H1 (cell line): ENCODE data around the gene ATP2A3. TPM values are rescaled to one million over a fixed set of nuclear protein-coding genes. Genes with fewer than 3 reads are reported as not detected.

ENCODE experiments used
- CTCF ChIA-PET: fragments of 300-600 bp; sonication (Branson Sonifier 250); formaldehyde crosslinking; loops from one replicate; lab custom pipeline; 2021; ENCODE audit not compliant: partially characterized antibody; lab: Charles Lee
- POLR2A ChIA-PET: fragments of 300-600 bp; sonication (Branson Sonifier 250); formaldehyde crosslinking; loops from one replicate; lab custom pipeline; 2021; ENCODE audit warnings: inconsistent platforms; ENCODE audit not compliant: partially characterized antibody; lab: Charles Lee
- DNase-seq, 2 experiments: peaks; one replicate each; pipeline versions ENCODE4 v3.0.0 to v3.0.0-alpha.2; 2010 to 2022; ENCODE audit warnings: low spot score in 2 of 2, low read depth in 1 of 2, mixed read lengths in 1 of 2
- FAIRE-seq: peaks from 2 replicates; lab custom pipeline; 2011; peaks lifted over from hg19 to GRCh38; lab: Jason Lieb, UNC
- H2AFZ ChIP-seq: 2 replicates; pipeline ENCODE4 v1.8.1; 2012; ENCODE audit warnings: low read length, inconsistent platforms
- H2AK5ac ChIP-seq: 2 replicates; pipeline ENCODE4 v1.6.1; 2013; ENCODE audit warnings: low read depth, low read length
- H2BK120ac ChIP-seq: replicated peaks from 2 replicates; pipeline ENCODE3; 2013; ENCODE audit warnings: low read depth, low read length, inconsistent platforms
- H2BK12ac ChIP-seq: 2 replicates; pipeline ENCODE4 v1.6.1; 2013; ENCODE audit warnings: low read depth, low read length
- H2BK15ac ChIP-seq: 2 replicates; pipeline ENCODE4 v1.6.1; 2013; ENCODE audit warnings: low read length
- H2BK20ac ChIP-seq: 2 replicates; pipeline ENCODE4 v1.6.1; 2013; ENCODE audit warnings: low read length
- H2BK5ac ChIP-seq: 2 replicates; pipeline ENCODE4 v1.6.1; 2013; ENCODE audit warnings: low read depth, low read length
- H3K14ac ChIP-seq: 2 replicates; pipeline ENCODE4 v1.6.1; 2013; ENCODE audit warnings: inconsistent platforms; ENCODE audit not compliant: insufficient read length
- H3K18ac ChIP-seq: 2 replicates; pipeline ENCODE4 v1.6.1; 2013; ENCODE audit warnings: low read length; ENCODE audit errors: extremely low read depth
- H3K23ac ChIP-seq: 2 replicates; pipeline ENCODE4 v1.6.1; 2013; ENCODE audit warnings: inconsistent platforms; ENCODE audit not compliant: insufficient read length
- H3K23me2 ChIP-seq: 2 replicates; pipeline ENCODE4 v1.6.1; 2013; ENCODE audit warnings: low read depth, low read length
- H3K27ac ChIP-seq: 2 replicates; pipeline ENCODE4 v1.6.1; 2011; ENCODE audit warnings: low read depth, low read length, inconsistent platforms
- H3K27me3 ChIP-seq, 4 experiments: replicated peaks in 1 of 4; 1 replicate in 1 of 4; 2 replicates in 3 of 4; pipeline versions ENCODE4 v1.6.1 to v1.8.1; 2011 to 2013; ENCODE audit warnings: low read length in 3 of 4, mild to moderate bottlenecking in 3 of 4, inconsistent platforms in 2 of 4, mixed read lengths in 2 of 4, moderate library complexity in 1 of 4; ENCODE audit not compliant: control insufficient read depth in 3 of 4, insufficient read depth in 3 of 4; ENCODE audit errors: extremely low read depth in 1 of 4
- H3K36me3 ChIP-seq, 4 experiments: 2 replicates each; pipeline versions ENCODE4 v1.6.1 to v1.8.1; 2011 to 2013; ENCODE audit warnings: mild to moderate bottlenecking in 4 of 4, low read length in 3 of 4, moderate library complexity in 2 of 4, control low read depth in 1 of 4, inconsistent platforms in 1 of 4; ENCODE audit not compliant: insufficient read depth in 4 of 4, control insufficient read depth in 2 of 4
- H3K4ac ChIP-seq: replicated peaks from 2 replicates; pipeline ENCODE3; 2013; ENCODE audit warnings: low read length, low read depth, mixed read lengths, inconsistent platforms; ENCODE audit not compliant: insufficient read length
- H3K4me1 ChIP-seq, 4 experiments: replicated peaks in 1 of 4; 1 replicate in 1 of 4; 2 replicates in 3 of 4; pipeline versions ENCODE4 v1.6.1 to v1.8.1; 2011 to 2013; ENCODE audit warnings: low read length in 3 of 4, inconsistent platforms in 2 of 4, mixed read lengths in 1 of 4; ENCODE audit not compliant: insufficient read depth in 4 of 4, control insufficient read depth in 3 of 4
- H3K4me2 ChIP-seq, 2 experiments: 2 replicates each; pipeline versions ENCODE4 v1.6.1 to v1.8.1; 2011 to 2013; ENCODE audit warnings: low read depth in 2 of 2, low read length in 2 of 2, control low read depth in 1 of 2, inconsistent platforms in 1 of 2, mild to moderate bottlenecking in 1 of 2; ENCODE audit not compliant: insufficient read depth in 1 of 2
- H3K4me3 ChIP-seq, 4 experiments: fragments of 200-600, 300-600 bp in 1 of 4; sonication (generic), shearing (Covaris generic), sonication (Bioruptor Twin) in 1 of 4; 2 replicates each; pipeline versions ENCODE4 v1.5.1 to v1.8.1; 2011 to 2016; ENCODE audit warnings: low read length in 4 of 4, low read depth in 3 of 4, control low read depth in 2 of 4, inconsistent platforms in 2 of 4, mild to moderate bottlenecking in 2 of 4, mixed read lengths in 1 of 4, moderate library complexity in 1 of 4; ENCODE audit not compliant: insufficient read depth in 2 of 4; ENCODE audit errors: extremely low read depth in 1 of 4
- H3K56ac ChIP-seq: replicated peaks from 2 replicates; pipeline ENCODE3; 2013; ENCODE audit warnings: low read depth, mild to moderate bottlenecking, mixed read lengths, low read length, inconsistent platforms; ENCODE audit not compliant: insufficient read length
- H3K79me1 ChIP-seq: 2 replicates; pipeline ENCODE4 v1.6.1; 2013; ENCODE audit warnings: low read depth, low read length, control low read depth
- H3K79me2 ChIP-seq, 2 experiments: 2 replicates each; pipeline versions ENCODE4 v1.6.1 to v1.8.1; 2012 to 2013; ENCODE audit warnings: low read length in 2 of 2, mild to moderate bottlenecking in 2 of 2, inconsistent platforms in 1 of 2; ENCODE audit not compliant: insufficient read depth in 2 of 2, control insufficient read depth in 1 of 2
- H3K9ac ChIP-seq, 4 experiments: replicated peaks in 1 of 4; 1 replicate in 1 of 4; 2 replicates in 3 of 4; pipeline versions ENCODE4 v1.6.1 to v1.8.1; 2011 to 2013; ENCODE audit warnings: low read depth in 3 of 4, low read length in 3 of 4, control low read depth in 2 of 4, mild to moderate bottlenecking in 2 of 4, moderate library complexity in 2 of 4, inconsistent platforms in 1 of 4; ENCODE audit errors: extremely low read depth in 1 of 4
- H3K9me3 ChIP-seq, 2 experiments: 2 replicates each; pipeline versions ENCODE4 v1.6.1 to v1.8.1; 2012 to 2013; ENCODE audit warnings: mild to moderate bottlenecking in 2 of 2, moderate library complexity in 2 of 2, control low read depth in 1 of 2, inconsistent platforms in 1 of 2, low read depth in 1 of 2, low read length in 1 of 2, mixed read lengths in 1 of 2; ENCODE audit not compliant: insufficient read depth in 2 of 2
- H4K20me1 ChIP-seq, 2 experiments: replicated peaks in 1 of 2; 2 replicates each; pipeline versions ENCODE3 to v1.8.1; 2011 to 2013; ENCODE audit warnings: inconsistent platforms in 2 of 2, low read length in 2 of 2, mild to moderate bottlenecking in 1 of 2; ENCODE audit not compliant: insufficient read depth in 2 of 2, control insufficient read depth in 1 of 2
- H4K5ac ChIP-seq: 2 replicates; pipeline ENCODE4 v1.6.1; 2013; ENCODE audit warnings: low read length, low read depth, mixed read lengths, inconsistent platforms; ENCODE audit not compliant: insufficient read length
- H4K8ac ChIP-seq: 2 replicates; pipeline ENCODE4 v1.8.0; 2013; ENCODE audit warnings: mild to moderate bottlenecking, moderate library complexity, low read length, inconsistent platforms; ENCODE audit not compliant: insufficient read depth; ENCODE audit errors: extremely low read depth
- H4K91ac ChIP-seq: replicated peaks from 2 replicates; pipeline ENCODE3; 2013; ENCODE audit warnings: low read length, mixed read lengths, inconsistent platforms; ENCODE audit not compliant: insufficient read length
- ATF3 ChIP-seq: IDR thresholded peaks from 2 replicates; pipeline ENCODE4 v1.6.1; 2011; ENCODE audit warnings: low read depth, mild to moderate bottlenecking, low read length; ENCODE audit not compliant: insufficient read depth
- EZH2 ChIP-seq: fragments of 200-600 bp; sonication (generic); IDR thresholded peaks from 2 replicates; pipeline ENCODE4 v1.7.1; 2012; ENCODE audit warnings: low read depth, mild to moderate bottlenecking, moderate library complexity, low read length, inconsistent platforms; ENCODE audit not compliant: severe bottlenecking
- NRF1 ChIP-seq: IDR thresholded peaks from 2 replicates; pipeline ENCODE4 v1.6.1; 2011; ENCODE audit warnings: mild to moderate bottlenecking, low read depth, low read length, improper control_type of control experiment
- POLR2A ChIP-seq, 2 experiments: IDR thresholded peaks; 1 replicate in 1 of 2; 2 replicates in 1 of 2; pipeline ENCODE4 v1.6.1; 2011; ENCODE audit warnings: low read depth in 2 of 2, low read length in 2 of 2, mild to moderate bottlenecking in 2 of 2; ENCODE audit errors: control extremely low read depth in 1 of 2
- POLR2AphosphoS5 ChIP-seq: IDR thresholded peaks from 2 replicates; pipeline ENCODE4 v1.6.1; 2011; ENCODE audit warnings: low read depth, low read length
- RXRA ChIP-seq: IDR thresholded peaks from 2 replicates; pipeline ENCODE4 v1.6.1; 2011; ENCODE audit warnings: low read depth, mild to moderate bottlenecking, low read length, moderate library complexity; ENCODE audit not compliant: insufficient read depth
- SAP30 ChIP-seq: fragments of 300-600 bp; sonication (generic); IDR thresholded peaks from 2 replicates; pipeline ENCODE4 v1.7.1; 2012; ENCODE audit warnings: low read length, moderate library complexity, mild to moderate bottlenecking, inconsistent platforms; ENCODE audit not compliant: insufficient read depth, insufficient replicate concordance
- SIX5 ChIP-seq: IDR thresholded peaks from 2 replicates; pipeline ENCODE4 v1.6.1; 2011; ENCODE audit warnings: mild to moderate bottlenecking, low read depth, low read length
- TAF7 ChIP-seq: optimal IDR thresholded peaks from 2 replicates; pipeline ENCODE3; 2011; ENCODE audit warnings: low read depth, mild to moderate bottlenecking, inconsistent platforms, low read length, moderate library complexity, borderline replicate concordance
- USF2 ChIP-seq: IDR thresholded peaks from 2 replicates; pipeline ENCODE4 v1.6.1; 2011; ENCODE audit warnings: low read length, improper control_type of control experiment
- WGBS, 2 experiments: shearing (Covaris generic) in 1 of 2; methylation state at CpG; one replicate each; pipeline versions ENCODE4 v1.1.6 to v1.1.7; 2013 to 2015; ENCODE audit warnings: low lambda C conversion rate in 2 of 2, mixed read lengths in 2 of 2, inconsistent platforms in 1 of 2, low coverage in 1 of 2, missing lambda C conversion rate in 1 of 2; ENCODE audit not compliant: insufficient replicate concordance in 2 of 2, insufficient coverage in 1 of 2, insufficient read length in 1 of 2; ENCODE audit errors: extremely low coverage in 1 of 2, missing lambda C conversion rate in 1 of 2; 5-methylcytosine and 5-hydroxymethylcytosine counted together
- polyA plus RNA-seq, 7 experiments: library from polyadenylated mRNA; depleted of rRNA in 3 of 7; stranded (reverse) in 5 of 7; unstranded in 2 of 7; fragments of >200 nt in 5 of 7; fragments of 200-250 nt in 2 of 7; gene quantifications; 1 replicate in 5 of 7; 2 replicates in 1 of 7; 4 replicates in 1 of 7; pipeline versions ENCODE4 v1.2.1 to v1.2.3, GENCODE V29; 2011 to 2013; ENCODE audit warnings: missing spikeins in 2 of 7, mixed read lengths in 2 of 7
- total RNA-seq: library from RNA; stranded (reverse); fragmentation: NEBNext Ultra II Directional; extraction: Animal tissue kit (Norgen Biotek cat#: 25700); gene quantifications from 2 replicates; pipeline ENCODE4 v1.2.1, GENCODE V29; 2021

The ATP2A3 gene
- total and polyA plus RNA-seq, 2 of the 8 experiments (the other 6 are each of a cell fraction or from before 2014, with no cell fraction given), result 18.4 to 32.5 TPM

- DNase-seq (no peak), FAIRE-seq (no peak)
- Histone ChIP-seq H3K79me2 (no peaks in the 10 kb centered on the region), H2BK15ac (no peak overlapping the region), H2BK12ac (no peak overlapping the region), H2BK20ac (no peak overlapping the region), H4K5ac (no peak overlapping the region), H2BK5ac (no peak overlapping the region), H2AK5ac (no peak overlapping the region), H3K27ac (no peak overlapping the region), H4K91ac (no peak overlapping the region), H3K27me3 (no peaks in the 10 kb centered on the region), H3K9me3 (no peaks in the 10 kb centered on the region), H3K79me1 (no peaks in the 10 kb centered on the region), H3K4ac (no peak overlapping the region), H3K9ac (no peak overlapping the region), H3K23me2 (no peaks in the 10 kb centered on the region), H3K36me3 (peaks cover 4 to 14% (median 11%) of the 10 kb centered on the region in 4 experiments; a peak in 5 of 8 replicates), H3K56ac (no peak overlapping the region), H4K20me1 (peaks cover 0 to 3% of the 10 kb centered on the region in 2 experiments), H3K4me2 (no peak overlapping the region), H2BK120ac (no peak overlapping the region), H3K14ac (no peak overlapping the region), H4K8ac (no peak overlapping the region), H3K4me3 (no peak overlapping the region), H3K4me1 (no peaks in the 10 kb centered on the region; a peak in 1 of 7 replicates), H3K18ac (no peak overlapping the region), H2AFZ (no peak overlapping the region), H3K23ac (no peak overlapping the region)
- 98% methylated on average over 2 of the region's 2 CpGs; no CpG with 5 or more reads in 1 of the 2 experiments for WGBS, 2 experiments
- ChIA-PET POLR2A (interaction anchor here (0.6 kb wide), 2 partner anchors 25 to 576 kb away, joined by 3 to 6 read pairs; no protein-coding TSS in a partner anchor), CTCF (interaction anchor here (0.6 to 2.3 kb wide), 6 partner anchors 21 to 214 kb away, joined by 3 to 7 read pairs (median 4); no protein-coding TSS in a partner anchor)
- no peak for TF ChIP-seq NRF1
- TF ChIP-seq RXRA, result no peak
- no peak for TF ChIP-seq SAP30
- TF ChIP-seq POLR2A (IDR thresholded peaks at IDR 0.05; ENCODE audit: control extremely low read depth in 1 of 2, low read depth in 2 of 2, low read length in 2 of 2), result no peak
- no peak for TF ChIP-seq USF2
- no peak for TF ChIP-seq ATF3
- TF ChIP-seq EZH2, result no peak
- TF ChIP-seq TAF7, result no peak
- no peak for TF ChIP-seq SIX5
- TF ChIP-seq POLR2AphosphoS5, result no peak
These were observed 46.5 kb upstream of the ATP2A3 start for GRCh38 chr17:4010754-4011153.
